ENCODE results near the gene RPL6.

Gene RPL6

DNA sequence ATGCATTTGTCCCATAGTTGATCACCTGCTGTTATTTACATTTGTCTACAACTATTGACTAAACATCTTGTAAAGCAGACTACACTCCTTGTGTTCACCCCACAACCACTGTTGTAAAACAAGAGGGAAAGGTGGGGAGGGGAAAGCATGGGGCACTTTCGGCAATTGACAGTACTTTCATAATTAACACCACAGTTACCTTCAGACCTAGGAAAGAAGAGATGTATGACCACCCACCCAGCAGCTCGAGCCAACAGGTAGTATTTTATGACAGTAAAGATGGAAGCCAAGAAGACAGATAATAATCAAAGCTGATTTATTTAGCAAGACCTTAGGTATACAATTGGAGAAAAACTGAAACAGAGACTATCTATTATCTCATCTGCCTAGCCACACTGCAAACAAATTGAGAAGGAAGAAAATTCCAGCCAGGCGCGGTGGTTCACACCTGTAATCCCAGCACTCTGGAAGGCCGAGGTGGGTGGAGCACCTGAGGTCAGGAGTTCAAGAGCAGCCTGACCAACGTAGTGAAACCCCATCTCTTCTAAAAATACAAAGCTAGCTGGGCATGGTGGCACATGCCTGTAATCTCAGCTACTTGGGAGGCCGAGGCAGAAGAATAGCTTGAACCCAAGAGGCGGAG lies 38.4 kb downstream of the RPL6 start:
- TF ChIP-seq, protein P1, sequence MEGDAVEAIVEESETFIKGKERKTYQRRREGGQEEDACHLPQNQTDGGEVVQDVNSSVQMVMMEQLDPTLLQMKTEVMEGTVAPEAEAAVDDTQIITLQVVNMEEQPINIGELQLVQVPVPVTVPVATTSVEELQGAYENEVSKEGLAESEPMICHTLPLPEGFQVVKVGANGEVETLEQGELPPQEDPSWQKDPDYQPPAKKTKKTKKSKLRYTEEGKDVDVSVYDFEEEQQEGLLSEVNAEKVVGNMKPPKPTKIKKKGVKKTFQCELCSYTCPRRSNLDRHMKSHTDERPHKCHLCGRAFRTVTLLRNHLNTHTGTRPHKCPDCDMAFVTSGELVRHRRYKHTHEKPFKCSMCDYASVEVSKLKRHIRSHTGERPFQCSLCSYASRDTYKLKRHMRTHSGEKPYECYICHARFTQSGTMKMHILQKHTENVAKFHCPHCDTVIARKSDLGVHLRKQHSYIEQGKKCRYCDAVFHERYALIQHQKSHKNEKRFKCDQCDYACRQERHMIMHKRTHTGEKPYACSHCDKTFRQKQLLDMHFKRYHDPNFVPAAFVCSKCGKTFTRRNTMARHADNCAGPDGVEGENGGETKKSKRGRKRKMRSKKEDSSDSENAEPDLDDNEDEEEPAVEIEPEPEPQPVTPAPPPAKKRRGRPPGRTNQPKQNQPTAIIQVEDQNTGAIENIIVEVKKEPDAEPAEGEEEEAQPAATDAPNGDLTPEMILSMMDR (conservative IDR thresholded peaks at IDR 0.05; ENCODE audit: low read depth, low read length) = no peak
- no peak overlapping the region for H3K4me3 ChIP-seq (ENCODE audit: low read length)
- no peak for DNase-seq (ENCODE audit: low read depth)

DNA sequence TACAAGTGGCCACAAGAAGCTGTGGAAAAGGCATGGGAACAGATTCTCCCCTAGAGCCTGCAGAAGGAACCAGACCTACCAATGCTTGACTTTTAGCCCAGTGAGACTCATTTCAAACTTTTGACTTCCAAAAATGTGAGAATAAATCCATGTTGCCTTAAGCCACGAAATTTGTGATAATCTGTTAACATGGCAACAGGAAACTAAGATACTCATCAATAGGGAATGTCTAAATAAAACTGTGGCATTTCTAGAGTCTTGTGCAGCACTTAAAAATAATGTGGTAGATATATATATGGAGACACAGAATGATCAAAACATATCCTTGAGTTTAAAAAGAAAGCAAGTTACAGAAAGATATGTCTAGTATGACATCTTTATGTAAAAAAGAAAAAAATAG lies 39.2 kb downstream of the RPL6 start:
- TF ChIP-seq, protein P1 (conservative IDR thresholded peaks at IDR 0.05; ENCODE audit: low read depth, low read length) = no peak
- H3K4me3 ChIP-seq (ENCODE audit: low read length) = no peak overlapping the region
- no peak for DNase-seq (ENCODE audit: low read depth)

DNA sequence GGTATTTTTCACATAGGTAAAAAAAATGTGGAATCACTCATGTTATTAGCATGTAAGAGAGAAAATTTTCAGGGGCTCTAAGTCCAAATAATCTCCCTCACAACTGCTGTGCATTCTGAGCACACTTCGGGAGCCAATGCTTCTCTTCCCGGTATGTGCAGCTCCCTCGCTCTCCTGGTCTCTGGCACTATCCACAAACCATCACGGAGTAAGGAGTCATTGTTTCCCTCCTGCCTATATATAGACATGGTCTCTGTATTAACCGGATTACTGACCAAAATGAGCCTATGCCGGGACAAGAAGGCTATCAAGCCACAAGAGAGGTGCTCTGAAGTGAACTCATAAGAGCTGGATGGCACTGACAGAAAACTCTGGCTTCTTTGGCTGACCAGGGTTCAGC lies 40.5 kb downstream of the RPL6 start:
- TF ChIP-seq, protein P1 (conservative IDR thresholded peaks at IDR 0.05; ENCODE audit: low read depth, low read length) = no peak
- H3K4me3 ChIP-seq (ENCODE audit: low read length) = no peak overlapping the region
- DNase-seq (ENCODE audit: low read depth) = no peak

DNA sequence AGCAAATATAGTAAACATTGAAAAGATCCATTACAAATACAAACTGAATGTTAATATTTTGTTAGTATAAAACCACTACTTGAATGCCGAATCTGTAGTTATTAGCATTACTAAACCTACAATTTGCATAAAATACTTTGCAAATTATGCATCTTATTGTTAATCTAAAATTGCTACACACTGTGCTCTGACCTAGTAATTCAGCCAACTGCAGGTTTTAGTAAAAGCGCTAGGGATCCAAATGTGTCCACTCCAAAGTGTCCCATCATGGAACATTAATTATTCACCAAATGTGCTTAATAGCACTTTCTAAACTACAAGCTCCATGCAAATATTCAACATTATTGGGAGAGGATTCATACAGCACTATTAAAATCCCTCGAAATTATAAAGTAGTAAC lies 41.4 kb downstream of the RPL6 start:
- H3K4me3 ChIP-seq (ENCODE audit: low read length) = no peak overlapping the region
- DNase-seq (ENCODE audit: low read depth) = no peak
- TF ChIP-seq, protein P1 (conservative IDR thresholded peaks at IDR 0.05; ENCODE audit: low read depth, low read length) = no peak

DNA sequence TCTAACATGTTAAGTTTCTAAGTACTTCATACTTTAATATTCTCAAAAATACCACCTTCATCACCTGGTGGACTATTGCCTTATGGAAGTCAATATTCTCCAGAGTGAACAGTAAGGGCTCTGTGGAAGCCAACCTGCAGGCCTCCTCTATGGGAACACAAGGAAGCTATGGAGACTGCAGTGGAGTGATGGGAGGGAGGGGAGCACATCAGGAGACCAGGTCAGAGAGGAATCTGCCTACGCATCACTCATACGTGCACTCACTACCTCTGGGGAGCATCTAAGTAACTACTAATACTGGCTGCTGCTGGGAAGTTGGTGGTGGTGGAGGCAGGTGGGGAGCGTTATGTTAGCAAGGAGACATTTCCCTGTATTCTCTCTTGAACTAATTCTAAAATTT lies 47.1 kb downstream of the RPL6 start:
- no peak for DNase-seq (ENCODE audit: low read depth)
- H3K4me3 ChIP-seq (ENCODE audit: low read length) = no peak overlapping the region
- TF ChIP-seq, protein P1 (conservative IDR thresholded peaks at IDR 0.05; ENCODE audit: low read depth, low read length) = no peak

DNA sequence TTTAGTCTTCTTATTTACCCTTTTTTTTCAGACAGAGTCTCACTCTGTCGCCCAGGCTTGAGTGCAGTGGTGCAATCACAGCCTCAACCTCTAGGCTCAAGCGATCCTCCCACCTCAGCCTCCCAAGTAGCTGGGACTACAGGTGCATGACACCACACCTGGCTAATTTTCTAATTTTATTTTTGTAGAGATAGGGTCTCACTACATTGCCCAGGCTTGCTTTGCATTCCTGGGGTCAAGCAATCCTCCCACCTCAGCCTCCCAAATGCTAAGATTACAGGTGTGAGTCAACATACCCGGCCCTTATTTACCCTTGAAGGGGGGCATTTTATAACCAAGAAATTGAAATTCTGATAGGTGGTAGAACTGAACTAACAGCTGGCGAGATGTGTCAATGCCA lies 48.1 kb downstream of the RPL6 start:
- H3K4me3 ChIP-seq (ENCODE audit: low read length) = no peak overlapping the region
- DNase-seq (ENCODE audit: low read depth) = no peak
- TF ChIP-seq, protein P1 (conservative IDR thresholded peaks at IDR 0.05; ENCODE audit: low read depth, low read length) = no peak

DNA sequence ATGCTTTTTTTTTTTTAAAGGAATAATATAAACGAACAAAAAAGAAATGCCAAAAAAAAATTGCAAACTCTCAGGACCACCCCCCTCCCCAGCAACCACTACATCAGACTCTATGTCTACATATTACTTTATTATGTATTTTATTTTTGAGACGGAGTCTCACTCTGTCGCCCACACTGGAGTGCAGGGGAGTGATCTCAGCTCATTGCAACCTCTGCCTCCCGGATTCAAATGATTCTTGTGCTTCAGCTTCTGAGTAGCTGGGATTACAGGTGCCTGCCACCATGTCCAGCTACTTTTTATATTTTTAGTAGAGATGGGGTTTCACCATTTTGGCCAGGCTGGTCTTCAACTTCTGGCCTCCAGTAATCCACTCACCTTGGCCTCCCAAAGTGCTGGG lies 50.1 kb downstream of the RPL6 start:
- TF ChIP-seq, protein P1 (conservative IDR thresholded peaks at IDR 0.05; ENCODE audit: low read depth, low read length) = no peak
- H3K4me3 ChIP-seq (ENCODE audit: low read length) = no peak overlapping the region
- DNase-seq (ENCODE audit: low read depth) = no peak

Measured in retinal pigment epithelial cell (primary cell).